ENCODE data around the gene ZNF3. TPM values are rescaled to one million over a fixed set of nuclear protein-coding genes. Genes with fewer than 3 reads are reported as not detected.

The ZNF3 gene
- 11.8 and 17.4 TPM in 2 replicates for total RNA-seq

GRCh38 chr7:100081535-100082102 lies at the start of gene ZNF3:
Gene ZNF3, minus strand, starts transcription at chr7:100081723. Its CDS starts 4,366 bp downstream, at chr7:100077357.

GRCh38 chr7:100126931-100127865 lies 45.7 kb upstream of the ZNF3 start, which contains the start of gene MBLAC1:
Gene MBLAC1, plus strand, starts transcription at chr7:100126967. Its CDS starts 429 bp downstream, at chr7:100127396.

DNA sequence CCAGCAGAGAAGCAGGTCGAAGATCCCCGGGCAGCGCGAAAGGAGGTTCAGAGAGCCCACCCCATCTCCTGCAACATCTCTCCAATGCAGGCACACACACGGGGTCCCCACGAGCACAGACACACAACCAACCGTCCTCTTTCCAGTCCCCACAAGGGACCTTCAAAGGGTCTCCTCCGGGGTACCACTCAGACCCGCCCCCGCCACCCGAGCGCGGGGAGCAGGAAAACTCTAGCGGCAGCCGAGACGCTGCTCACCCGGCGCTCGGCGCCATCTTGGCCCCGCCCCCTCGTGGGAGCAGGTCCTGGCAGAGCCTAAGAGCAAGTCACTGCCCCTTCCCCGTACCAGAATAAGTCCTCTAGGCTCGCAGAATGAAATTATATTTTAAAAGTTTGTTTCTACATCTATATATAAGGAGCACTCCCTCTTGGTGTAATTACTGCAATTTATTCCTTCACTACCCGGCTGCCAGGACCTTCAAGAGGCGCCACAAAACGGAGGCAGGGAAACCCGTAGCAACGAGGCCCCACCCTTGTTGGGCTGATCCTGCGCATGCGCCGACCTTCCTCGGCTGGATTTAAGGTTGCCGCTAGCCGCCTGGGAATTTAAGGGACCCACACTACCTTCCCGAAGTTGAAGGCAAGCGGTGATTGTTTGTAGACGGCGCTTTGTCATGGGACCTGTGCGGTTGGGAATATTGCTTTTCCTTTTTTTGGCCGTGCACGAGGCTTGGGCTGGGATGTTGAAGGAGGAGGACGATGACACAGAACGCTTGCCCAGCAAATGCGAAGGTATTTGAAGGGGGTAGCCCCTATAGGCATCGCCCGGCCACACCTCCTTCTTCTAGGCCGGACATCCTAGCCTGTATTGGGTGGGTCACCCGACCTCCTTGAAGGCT lies 37.8 kb upstream of the ZNF3 start, which contains the start of the genes CNPY4 and TAF6:
Gene CNPY4 (plus strand): TSS at position 563 of the 898 bp plus-strand sequence. CDS start 111 bp downstream, at position 674.
Gene TAF6 (minus strand): TSS at position 287 of the 898 bp plus-strand sequence. CDS start 5,149 bp downstream, outside the sequence.

DNA sequence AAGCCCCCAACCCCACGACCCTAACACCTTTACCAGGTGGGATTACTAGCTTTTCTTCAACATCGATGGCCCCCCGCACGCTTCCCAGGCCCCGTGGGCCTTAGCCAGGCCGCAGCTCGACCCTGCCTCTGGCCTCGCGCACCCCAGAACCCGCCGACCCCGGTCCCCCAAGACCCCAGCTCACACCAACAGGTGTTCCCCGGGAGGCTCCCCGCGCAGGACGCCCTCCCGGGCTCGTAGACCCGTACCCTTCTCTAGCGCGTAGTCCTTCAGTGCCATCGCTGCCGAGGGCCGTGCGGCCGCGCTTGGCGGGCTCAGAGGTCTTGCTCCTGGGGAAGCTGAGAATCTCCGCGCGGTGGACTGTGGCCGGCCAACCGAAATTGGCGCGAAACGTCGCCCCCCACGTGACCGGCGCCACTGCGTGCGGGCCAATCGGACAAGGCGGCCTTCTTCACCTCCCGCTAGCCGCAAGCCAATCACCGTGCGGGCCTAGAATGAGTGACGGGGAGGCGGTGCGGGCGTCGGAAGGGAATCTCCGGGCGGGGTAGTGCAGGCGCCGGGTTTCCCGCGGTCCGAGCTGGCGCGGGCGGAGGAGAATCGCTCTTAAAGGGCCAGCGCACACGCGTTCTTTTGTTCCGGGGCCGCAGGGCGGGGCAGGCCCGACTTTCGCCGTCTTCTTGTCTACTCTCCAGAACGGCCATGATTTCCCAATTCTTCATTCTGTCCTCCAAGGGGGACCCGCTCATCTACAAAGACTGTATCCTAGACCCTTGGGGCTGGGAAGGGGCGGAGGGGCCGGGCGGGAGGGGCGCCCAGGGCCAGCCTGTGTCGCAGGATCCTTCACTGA lies 19.7 kb upstream of the ZNF3 start, which contains the start of the genes AP4M1 and MCM7:
Gene AP4M1 (plus strand): TSS at position 628 of the 847 bp plus-strand sequence. CDS start 72 bp downstream, at position 700.
Gene MCM7 (minus strand): TSS at position 382 of the 847 bp plus-strand sequence. CDS start 103 bp downstream, at position 279.

DNA sequence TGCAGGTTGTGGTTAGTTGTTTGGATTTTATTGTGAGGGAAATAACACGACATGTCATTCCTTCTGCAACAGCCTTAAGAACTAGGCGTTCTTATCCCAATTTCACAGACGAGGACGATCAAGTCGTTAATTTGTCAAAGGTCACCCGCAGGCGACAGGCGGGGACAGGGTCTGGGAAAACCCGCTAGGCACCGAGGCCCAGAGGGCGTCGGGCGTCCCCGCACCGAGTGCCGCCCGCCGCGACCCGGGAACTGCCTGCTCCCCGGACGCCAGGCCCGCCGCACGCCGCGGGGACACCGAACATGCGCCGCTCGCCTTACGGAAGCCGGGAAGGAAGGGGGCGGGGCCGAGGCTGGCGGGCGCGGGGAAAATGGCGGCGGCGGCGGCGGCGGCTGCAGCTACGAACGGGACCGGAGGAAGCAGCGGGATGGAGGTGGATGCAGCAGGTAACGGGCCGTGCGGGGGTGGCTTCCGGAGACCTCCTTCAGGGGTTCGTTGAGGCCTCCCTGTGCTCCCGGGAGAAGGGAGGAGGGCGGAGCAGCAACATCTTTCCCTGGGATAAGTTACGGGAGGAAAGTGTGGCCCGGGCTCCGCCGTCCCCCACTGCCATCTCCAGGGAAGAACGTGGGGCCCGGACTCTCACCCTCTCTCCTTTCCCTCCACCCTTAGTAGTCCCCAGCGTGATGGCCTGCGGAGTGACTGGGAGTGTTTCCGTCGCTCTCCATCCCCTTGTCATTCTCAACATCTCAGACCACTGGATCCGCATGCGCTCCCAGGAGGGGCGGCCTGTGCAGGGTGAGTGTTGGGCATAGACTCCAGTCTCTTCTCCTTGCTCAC lies 7.3 kb upstream of the ZNF3 start, which contains the start of gene COPS6:
Gene COPS6 (plus strand): TSS at position 349 of the 837 bp plus-strand sequence. CDS start 22 bp downstream, at position 371.

DNA sequence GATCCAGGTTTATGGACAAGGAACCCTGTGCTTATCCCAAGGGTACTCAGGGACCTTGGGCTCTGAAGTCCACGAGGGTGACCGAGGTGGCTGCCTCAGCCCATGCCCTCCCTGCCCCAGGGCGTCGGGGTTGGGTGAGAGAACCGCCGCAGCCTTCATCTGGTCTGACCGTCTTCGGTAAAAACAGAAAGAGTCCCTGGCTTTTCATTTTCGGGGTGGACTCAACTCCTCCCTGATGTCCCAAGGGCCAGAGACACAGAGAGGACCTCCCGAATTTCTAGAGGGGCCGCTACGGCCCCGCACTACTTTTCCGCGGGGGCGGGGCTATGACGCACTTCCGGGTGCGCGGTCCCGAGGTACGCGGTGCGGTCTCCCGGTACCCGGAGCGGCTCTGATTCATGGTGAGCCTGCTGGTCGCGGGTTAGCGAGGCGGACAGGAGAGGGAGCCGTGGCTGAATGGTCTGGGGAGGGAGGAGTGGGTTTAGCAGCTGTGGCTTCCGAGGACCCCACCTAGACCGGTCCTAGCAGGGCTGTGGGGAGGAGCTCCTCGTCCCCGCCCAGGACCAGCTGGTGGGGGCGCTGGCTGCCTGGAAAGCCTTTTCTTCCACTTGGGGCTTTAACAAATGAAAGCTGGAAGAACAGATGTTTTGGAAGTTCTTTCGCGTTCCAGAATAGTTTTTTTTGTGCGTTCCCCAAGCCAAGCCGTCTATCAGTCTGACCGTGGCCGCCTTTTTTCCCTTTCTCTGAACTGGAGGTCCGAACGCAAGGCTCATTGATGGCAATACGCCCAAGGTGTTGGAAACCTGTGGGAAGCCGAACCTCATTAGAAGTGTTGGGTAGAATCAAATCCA lies 31.9 kb downstream of the ZNF3 start, which contains the start of gene ZSCAN21:
Gene ZSCAN21 (plus strand): TSS at position 334 of the 851 bp plus-strand sequence. CDS start 7,233 bp downstream, outside the sequence.

Other genes with a start within 250 kb of the ZNF3 start
- gene OR2AE1, start 204.7 kb downstream of the ZNF3 start, total RNA-seq = not detected in 2 replicates
- 16.1 and 16.9 TPM in 2 replicates for gene TRIM4, start 162.2 kb downstream of the ZNF3 start, total RNA-seq
- gene GJC3, start 152.1 kb downstream of the ZNF3 start, total RNA-seq = not detected in 2 replicates
- gene AZGP1, start 105.7 kb downstream of the ZNF3 start, total RNA-seq = 0.21 TPM in 1 of 2 replicates, not detected in the other
- 13.6 and 19.1 TPM in 2 replicates for gene ZKSCAN1, start 66.1 kb downstream of the ZNF3 start, total RNA-seq
- 7.9 and 11.6 TPM in 2 replicates for gene ZSCAN21, start 31.9 kb downstream of the ZNF3 start, total RNA-seq
- gene COPS6, start 7.2 kb upstream of the ZNF3 start, total RNA-seq = 46.7 and 56.3 TPM in 2 replicates
- 121 and 137 TPM in 2 replicates for gene MCM7, start 19.7 kb upstream of the ZNF3 start, total RNA-seq
- 16.7 and 19.3 TPM in 2 replicates for gene AP4M1, start 19.9 kb upstream of the ZNF3 start, total RNA-seq
- gene TAF6, start 37.6 kb upstream of the ZNF3 start, total RNA-seq = 35.9 and 36.7 TPM in 2 replicates
- gene CNPY4, start 37.9 kb upstream of the ZNF3 start, total RNA-seq = 4.8 and 7.4 TPM in 2 replicates
- gene MBLAC1, start 45.2 kb upstream of the ZNF3 start, total RNA-seq = 2.1 and 2.6 TPM in 2 replicates
- gene LAMTOR4, start 67.2 kb upstream of the ZNF3 start, total RNA-seq = 201 and 230 TPM in 2 replicates
- 12.1 and 14.2 TPM in 2 replicates for gene TRAPPC14, start 77.0 kb upstream of the ZNF3 start, total RNA-seq
- gene GAL3ST4, start 86.9 kb upstream of the ZNF3 start, total RNA-seq = 2.4 and 2.7 TPM in 2 replicates
- gene GPC2, start 95.7 kb upstream of the ZNF3 start, total RNA-seq = 1.9 and 2.5 TPM in 2 replicates
- 0.07 and 0.14 TPM in 2 replicates for gene STAG3, start 96.2 kb upstream of the ZNF3 start, total RNA-seq
- not detected in 2 replicates for gene PVRIG, start 138.2 kb upstream of the ZNF3 start, total RNA-seq
- not detected in 2 replicates for gene SPDYE3, start 226.0 kb upstream of the ZNF3 start, total RNA-seq